Measurements from ENCODE around the gene EVC2.

Gene EVC2

GRCh38 chr4:5664778-5665177 lies 43.6 kb downstream of the EVC2 start:
- DNase-seq: no peak

- no peak for DNase-seq
These were observed 45.8 kb downstream of the EVC2 start for GRCh38 chr4:5662555-5662954.

- no peak for DNase-seq
These were observed 47.1 kb downstream of the EVC2 start for GRCh38 chr4:5661237-5661636.

GRCh38 chr4:5660185-5660584 lies 48.2 kb downstream of the EVC2 start:
- DNase-seq: no peak

- no peak for DNase-seq
These were observed 49.4 kb downstream of the EVC2 start for GRCh38 chr4:5658974-5659373.

- DNase-seq: no peak
These were observed 51.9 kb downstream of the EVC2 start for GRCh38 chr4:5656415-5656814.

GRCh38 chr4:5654791-5655190 lies 53.6 kb downstream of the EVC2 start:
- no peak for DNase-seq

GRCh38 chr4:5651089-5651488 lies 57.3 kb downstream of the EVC2 start:
- no peak for DNase-seq

- no peak for DNase-seq
These were observed 58.3 kb downstream of the EVC2 start for GRCh38 chr4:5650040-5650439.

- no peak for DNase-seq
These were observed 61.0 kb downstream of the EVC2 start for GRCh38 chr4:5647351-5647750.

GRCh38 chr4:5640096-5640495 lies 68.3 kb downstream of the EVC2 start:
- no peak for DNase-seq

GRCh38 chr4:5639556-5639955 lies 68.8 kb downstream of the EVC2 start:
- DNase-seq: no peak

DNA sequence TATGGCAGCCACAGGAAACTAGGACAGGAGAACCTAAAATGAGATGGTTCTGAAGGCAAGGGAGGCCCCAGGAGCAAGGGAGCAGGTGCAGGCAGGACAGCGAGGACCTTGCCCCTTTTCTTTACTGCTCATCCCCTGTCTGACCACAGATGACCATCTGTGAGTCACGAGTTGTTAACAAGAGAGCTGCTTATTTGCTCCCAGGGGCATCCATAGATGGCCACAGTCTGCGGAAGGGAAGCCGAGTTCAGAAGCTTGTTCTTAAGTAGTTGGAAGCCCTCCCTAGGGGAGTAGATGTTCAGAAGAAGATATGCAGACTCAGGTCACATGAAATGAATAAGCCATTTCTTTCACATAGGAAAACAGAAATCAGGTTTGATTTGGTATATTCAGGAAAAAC lies 69.4 kb downstream of the EVC2 start:
- no peak for DNase-seq

DNA sequence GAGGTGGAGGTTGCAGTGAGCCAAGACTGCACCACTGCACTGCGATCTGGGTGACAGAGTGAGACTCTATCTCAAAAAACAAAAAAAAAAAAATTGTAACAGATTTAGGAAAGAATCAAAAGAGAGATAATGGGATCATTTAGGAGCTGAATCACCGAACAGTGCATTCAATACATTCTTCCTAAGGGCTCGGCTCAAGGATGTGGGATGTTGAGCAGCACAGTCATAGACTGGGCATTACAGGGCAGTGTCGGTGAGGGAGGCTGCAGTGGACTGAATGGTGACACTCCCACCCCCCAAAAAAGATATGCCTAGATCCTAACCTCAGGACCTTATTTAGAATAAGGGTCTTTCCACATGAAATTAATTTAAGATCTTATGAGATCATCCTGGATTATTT lies 70.0 kb downstream of the EVC2 start:
- no peak for DNase-seq

GRCh38 chr4:5636766-5637670 lies 71.3 kb downstream of the EVC2 start:
- no peak for DNase-seq

- no peak for DNase-seq
These were observed 72.5 kb downstream of the EVC2 start for GRCh38 chr4:5635826-5636195.

GRCh38 chr4:5632571-5632970 lies 75.8 kb downstream of the EVC2 start:
- no peak for DNase-seq

DNA sequence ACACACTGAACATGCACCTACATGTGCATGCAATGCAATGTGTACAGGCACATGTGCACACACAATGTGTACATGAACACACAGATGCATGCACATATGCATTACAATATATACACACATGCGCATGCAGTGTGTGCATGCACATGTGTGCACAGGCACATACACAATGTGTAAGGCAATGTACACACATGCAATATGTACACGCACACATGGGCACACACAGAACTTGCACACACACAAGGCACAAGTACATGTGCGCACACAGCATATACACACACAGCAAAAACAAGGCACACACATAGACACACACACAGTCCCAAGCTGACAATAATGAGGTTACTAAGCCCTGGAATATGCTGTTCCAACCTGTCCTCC lies 76.3 kb downstream of the EVC2 start:
- no peak for DNase-seq

DNA sequence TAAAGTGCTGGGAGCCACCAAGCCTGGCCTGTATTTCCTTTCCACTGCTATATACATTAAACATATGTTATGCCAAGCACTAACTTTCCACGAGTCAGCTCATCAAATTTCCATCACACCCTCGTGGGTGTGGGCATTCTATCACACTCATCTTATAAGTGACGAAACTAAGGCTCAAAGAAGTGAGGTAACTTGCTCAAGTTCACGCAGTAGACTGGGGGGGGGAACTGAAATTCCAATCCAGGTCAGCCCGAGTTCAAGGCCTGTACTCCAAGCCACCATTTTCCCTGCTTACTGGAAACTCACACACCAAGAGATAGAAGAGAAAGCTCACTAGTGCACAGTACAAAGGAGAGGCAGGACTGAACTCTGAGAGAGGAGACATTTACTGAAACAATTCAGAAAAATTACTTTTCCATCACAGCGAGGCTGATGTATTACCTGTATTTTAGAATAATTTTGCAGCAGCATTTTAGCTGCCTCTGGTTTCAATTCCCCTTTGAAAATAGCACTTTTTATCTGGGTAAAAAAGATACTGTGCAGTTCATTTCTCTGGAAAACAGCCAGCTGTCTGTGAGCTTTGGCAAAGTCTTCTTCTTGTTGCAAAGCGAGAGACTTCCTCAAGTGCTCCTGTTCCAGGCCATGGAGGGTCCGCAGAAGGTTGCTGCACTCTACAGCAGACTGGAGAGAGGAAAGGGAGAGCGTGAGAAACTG lies 76.8 kb downstream of the EVC2 start:
- no peak for DNase-seq

DNA sequence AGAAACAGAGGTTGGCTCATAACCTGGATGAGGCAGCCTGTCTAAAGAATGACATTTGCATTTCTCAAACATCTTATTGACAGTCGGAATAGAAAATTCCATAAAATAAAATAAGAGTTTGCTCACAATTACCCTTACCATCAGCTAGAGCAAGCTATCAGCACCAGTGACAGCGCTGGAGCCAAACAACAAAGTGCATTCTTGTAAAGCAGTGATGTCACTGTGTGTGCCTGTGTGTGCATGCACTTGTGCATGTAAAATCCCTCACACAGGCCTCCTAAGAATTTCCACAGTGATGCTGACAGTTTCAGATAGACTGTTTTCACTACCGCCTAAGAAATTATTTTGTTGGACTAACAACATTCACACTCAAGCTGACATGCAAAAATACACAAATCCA lies 77.6 kb downstream of the EVC2 start:
- DNase-seq: no peak

- no peak for DNase-seq
These were observed 78.8 kb downstream of the EVC2 start for GRCh38 chr4:5629542-5629941.

DNA sequence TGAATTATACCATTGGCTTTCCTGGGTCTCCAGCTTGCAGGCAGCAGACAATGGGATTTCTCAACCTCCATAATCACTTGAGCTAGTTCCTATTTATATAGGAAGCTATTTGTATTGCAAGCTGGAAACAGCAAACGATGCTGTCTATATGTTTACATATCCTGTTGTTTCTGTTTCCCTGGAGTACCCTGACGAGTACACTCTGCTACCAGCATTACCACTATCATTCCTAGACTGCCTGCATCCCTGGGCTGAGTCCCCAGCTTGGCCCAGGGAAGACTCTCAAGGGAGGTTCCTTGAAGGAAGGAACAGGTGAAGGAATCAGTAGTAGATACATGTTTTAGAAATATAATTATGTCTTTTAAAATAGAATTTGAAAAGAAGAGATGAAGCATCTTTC lies 81.4 kb downstream of the EVC2 start:
- DNase-seq: no peak

- DNase-seq: no peak
These were observed 85.8 kb downstream of the EVC2 start for GRCh38 chr4:5622596-5622995.

DNA sequence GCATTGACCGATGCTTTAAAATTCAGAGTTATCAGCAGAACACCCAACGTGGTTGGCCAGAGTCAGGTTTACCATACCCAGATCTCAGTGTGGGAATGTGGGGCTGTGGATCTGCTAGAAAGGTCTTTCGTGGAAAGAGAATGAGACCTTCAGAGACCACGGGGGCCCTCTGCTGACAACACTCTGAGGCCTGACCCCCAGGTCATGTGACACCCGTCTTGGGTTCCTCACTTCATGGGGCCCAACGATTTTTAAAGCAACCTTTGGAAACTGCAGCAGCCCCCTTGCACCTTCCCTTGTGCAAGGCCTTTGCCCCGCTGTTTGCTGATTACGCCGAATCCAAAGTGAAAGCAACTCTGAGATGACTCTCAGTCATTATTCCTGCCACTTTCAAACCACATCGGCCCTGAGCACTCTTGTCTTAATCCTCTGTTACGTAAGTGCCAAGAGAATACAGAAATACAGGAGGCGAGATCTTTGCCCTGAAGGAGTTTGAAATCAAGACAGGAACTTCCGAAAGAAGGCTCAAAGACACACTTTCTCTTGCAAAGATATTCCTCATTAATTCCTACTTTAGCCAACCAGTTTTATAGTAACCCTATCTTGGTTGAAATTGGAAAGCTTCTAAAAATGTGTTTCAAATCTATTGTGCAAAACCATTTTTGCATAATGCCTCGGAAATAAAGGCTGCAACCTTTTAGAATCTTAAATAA lies 88.3 kb downstream of the EVC2 start:
- DNase-seq: no peak

Measured in NCI-H2081 treated with DMSO at 0.1 percent for 48 hours (cell line).